Endothelial cell of umbilical vein (primary cell): ENCODE measurements around the gene SRCIN1. TPM values are rescaled to one million over a fixed set of nuclear protein-coding genes. Genes with fewer than 3 reads are reported as not detected.

Experiments
- BruUV-seq: library from RNA; stranded (reverse); fragments of 400-500 nt; replicated peaks from 2 replicates; lab custom pipeline; 2021; lab: Mats Ljungman, UMichigan
- CTCF ChIA-PET: fragments of 300-600, 350-600 bp; sonication (Branson Sonifier 250); formaldehyde crosslinking; loops from one replicate; lab custom pipeline; 2021; ENCODE audit warnings: antibody characterized with exemption, inconsistent platforms; lab: Charles Lee
- POLR2A ChIA-PET: fragments of 300-600, 350-600 bp; sonication (Branson Sonifier 250); formaldehyde crosslinking; loops from one replicate; lab custom pipeline; 2021; ENCODE audit warnings: antibody characterized with exemption, inconsistent platforms; lab: Charles Lee
- DNase-seq: peaks from one replicate; pipeline ENCODE4 v3.0.0-alpha.2; 2011; ENCODE audit warnings: low read depth, low spot score
- FAIRE-seq: peaks from 2 replicates; lab custom pipeline; 2011; peaks lifted over from hg19 to GRCh38; lab: Jason Lieb, UNC
- H2AFZ ChIP-seq: 2 replicates; pipeline ENCODE4 v1.6.0; 2012; ENCODE audit warnings: low read depth, low read length, control low read depth, inconsistent platforms
- H3K27ac ChIP-seq: 2 replicates; pipeline ENCODE4 v1.5.1; 2011; ENCODE audit warnings: low read depth, mild to moderate bottlenecking, control low read depth, low read length, moderate library complexity; ENCODE audit not compliant: insufficient read depth
- H3K27me3 ChIP-seq, 2 experiments: 2 replicates each; pipeline versions ENCODE4 v1.6.0 to v1.6.1; 2011; ENCODE audit warnings: low read length in 2 of 2, mixed read lengths in 1 of 2; ENCODE audit not compliant: control insufficient read depth in 2 of 2, insufficient read depth in 2 of 2
- H3K36me3 ChIP-seq, 2 experiments: 2 replicates in 1 of 2; 3 replicates in 1 of 2; pipeline ENCODE4 v1.5.1; 2011; ENCODE audit warnings: low read length in 2 of 2, mild to moderate bottlenecking in 1 of 2, moderate library complexity in 1 of 2; ENCODE audit not compliant: control insufficient read depth in 2 of 2, insufficient read depth in 2 of 2; ENCODE audit errors: extremely low read depth in 1 of 2
- H3K4me1 ChIP-seq: 3 replicates; pipeline ENCODE4 v1.5.1; 2011; ENCODE audit warnings: mild to moderate bottlenecking, low read length; ENCODE audit not compliant: control insufficient read depth, insufficient read depth; ENCODE audit errors: extremely low read depth
- H3K4me2 ChIP-seq: 2 replicates; pipeline ENCODE4 v1.6.1; 2011; ENCODE audit warnings: low read length, control low read depth, mixed read lengths; ENCODE audit not compliant: insufficient read depth
- H3K4me3 ChIP-seq, 3 experiments: fragments of 200-600 bp in 1 of 3; sonication (generic), shearing (Covaris generic) in 1 of 3; replicated peaks in 1 of 3; 2 replicates each; pipeline ENCODE4 v1.5.1; 2011 to 2016; ENCODE audit warnings: control low read depth in 3 of 3, low read length in 3 of 3, mild to moderate bottlenecking in 2 of 3, inconsistent platforms in 1 of 3, low read depth in 1 of 3, moderate library complexity in 1 of 3; ENCODE audit not compliant: insufficient read depth in 1 of 3
- H3K79me2 ChIP-seq: 2 replicates; pipeline ENCODE4 v1.6.0; 2012; ENCODE audit warnings: low read length, inconsistent platforms; ENCODE audit not compliant: control insufficient read depth, insufficient read depth
- H3K9ac ChIP-seq: replicated peaks from 2 replicates; pipeline ENCODE3; 2011; ENCODE audit warnings: low read length, control low read depth; ENCODE audit not compliant: insufficient read depth; ENCODE audit errors: extremely low read depth
- H3K9me1 ChIP-seq: replicated peaks from 3 replicates; pipeline ENCODE4 v1.6.0; 2011; ENCODE audit warnings: mild to moderate bottlenecking, low read length; ENCODE audit not compliant: control insufficient read depth, insufficient read depth; ENCODE audit errors: extremely low read depth
- H3K9me3 ChIP-seq: replicated peaks from 2 replicates; pipeline ENCODE4 v1.5.1; 2012; ENCODE audit warnings: low read length, inconsistent platforms; ENCODE audit not compliant: control insufficient read depth, insufficient read depth
- H4K20me1 ChIP-seq: replicated peaks from 2 replicates; pipeline ENCODE3; 2011; ENCODE audit warnings: mild to moderate bottlenecking, low read length; ENCODE audit not compliant: control insufficient read depth, insufficient read depth; ENCODE audit errors: extremely low read depth
- CTCF ChIP-seq, 2 donors: IDR thresholded peaks; 1 replicate in 1 of 2; 2 replicates in 1 of 2; pipeline ENCODE4 v1.5.1; 2011; ENCODE audit warnings: low read length in 2 of 2, mild to moderate bottlenecking in 2 of 2, moderate library complexity in 2 of 2, control low read depth in 1 of 2, inconsistent platforms in 1 of 2, low read depth in 1 of 2; ENCODE audit not compliant: insufficient read depth in 1 of 2; ENCODE audit errors: extremely low read depth in 1 of 2
- EZH2 ChIP-seq: IDR thresholded peaks from 2 replicates; pipeline ENCODE4 v1.6.1; 2012; ENCODE audit warnings: borderline replicate concordance, low read depth, mild to moderate bottlenecking, moderate library complexity, low read length, inconsistent platforms; ENCODE audit not compliant: severe bottlenecking
- FOS ChIP-seq: IDR thresholded peaks from 2 replicates; pipeline ENCODE4 v1.6.1; 2011; ENCODE audit warnings: mild to moderate bottlenecking, low read length, moderate library complexity, borderline replicate concordance; ENCODE audit not compliant: insufficient read depth
- GATA2 ChIP-seq: IDR thresholded peaks from 2 replicates; pipeline ENCODE4 v1.7.0; 2011; ENCODE audit warnings: low read depth, mild to moderate bottlenecking, moderate library complexity, mixed read lengths, low read length; ENCODE audit not compliant: insufficient read length, insufficient read depth
- JUN ChIP-seq: IDR thresholded peaks from 2 replicates; pipeline ENCODE4 v1.6.1; 2011; ENCODE audit warnings: borderline replicate concordance, low read depth; ENCODE audit not compliant: insufficient read length, insufficient read depth
- MAX ChIP-seq: IDR thresholded peaks from 2 replicates; pipeline ENCODE4 v1.6.1; 2011; ENCODE audit not compliant: insufficient read depth, insufficient read length
- MYC ChIP-seq: IDR thresholded peaks from one replicate; pipeline ENCODE4 v1.6.1; 2011; ENCODE audit warnings: mild to moderate bottlenecking, low read depth, low read length
- POLR2A ChIP-seq: IDR thresholded peaks from 2 replicates; pipeline ENCODE4 v1.6.1; 2012; ENCODE audit warnings: low read depth, mild to moderate bottlenecking, control low read depth, low read length
- POLR2AphosphoS5 ChIP-seq: IDR thresholded peaks from 2 replicates; pipeline ENCODE4 v1.6.1; 2012; ENCODE audit warnings: low read depth, mild to moderate bottlenecking, control low read depth, low read length, moderate library complexity; ENCODE audit not compliant: insufficient read depth
- dilution Hi-C: fragments of 300-500 bp; cut with MboI; formaldehyde crosslinking; loops from one replicate; pipeline ENCODE4 v1.15.0; 2019; ENCODE audit warnings: low sequenced_read_pairs; ENCODE audit not compliant: extremely low pct_ligation_motif_present
- intact Hi-C: fragments of 100-400 bp; cut with micrococcal nuclease; formaldehyde crosslinking; loops from one replicate; pipeline ENCODE4 v1.10.0; 2022
- polyA plus RNA-seq, 4 experiments: library from polyadenylated mRNA; depleted of rRNA in 3 of 4; stranded (reverse) in 3 of 4; unstranded in 1 of 4; fragments of >200 nt; gene quantifications; 2 replicates each; pipeline versions ENCODE4 v1.2.1 to v1.2.3, GENCODE V29; 2011 to 2012; ENCODE audit warnings: missing spikeins in 1 of 4
- total RNA-seq: library from RNA; stranded (reverse); gene quantifications from 2 replicates; pipeline ENCODE4 v1.2.3, GENCODE V29; 2021

SRCIN1 gene
- total and polyA plus RNA-seq, 2 donors (not counting 3 experiments of a cell fraction or from before 2014, with no cell fraction given), result 0.15 to 0.35 TPM

- no peak for FAIRE-seq
- CTCF ChIA-PET, result interaction anchor here (0.7 to 4.3 kb wide), 4 partner anchors 15 to 68 kb away, joined by 3 to 17 read pairs (median 6); no protein-coding TSS in a partner anchor
- H3K27me3 ChIP-seq, result peaks cover 5 to 22% of the 10 kb centered on the region in 2 experiments
- no peak overlapping the region for H3K4me2 ChIP-seq
- H3K79me2 ChIP-seq, result no peaks in the 10 kb centered on the region
- H3K4me3 ChIP-seq, result no peak overlapping the region
- H3K9me3 ChIP-seq, result no peaks in the 10 kb centered on the region
- H2AFZ ChIP-seq, result no peak overlapping the region
- no TSS peak for BruUV-seq
- intact Hi-C loops (no loop called here), dilution Hi-C loops (no loop called here)
- no peaks in the 10 kb centered on the region for H4K20me1 ChIP-seq
- no peaks in the 10 kb centered on the region for H3K9me1 ChIP-seq
- H3K36me3 ChIP-seq, result no peaks in the 10 kb centered on the region
- no peaks in the 10 kb centered on the region for H3K4me1 ChIP-seq
- TF ChIP-seq MYC (no peak), POLR2AphosphoS5 (no peak), EZH2 (no peak), JUN (no peak), POLR2A (no peak), CTCF (IDR thresholded peaks at IDR 0.05; ENCODE audit: extremely low read depth in 1 of 2, insufficient read depth in 1 of 2, low read depth in 1 of 2, low read length in 2 of 2) (no peak), MAX (no peak), FOS (no peak), GATA2 (no peak)
- POLR2A ChIA-PET, result interaction anchor here (0.6 kb wide), 1 partner anchor 89 kb away, joined by 4 read pairs; no protein-coding TSS in a partner anchor
- H3K27ac ChIP-seq, result no peak overlapping the region
- no peak overlapping the region for H3K9ac ChIP-seq
- no peak for DNase-seq
These were observed 6.3 kb downstream of the SRCIN1 start for GRCh38 chr17:38599398-38599856.
